Measurements from ENCODE around the gene ZNHIT2.
A peak's percentile ranks its signal among the peaks of the same experiment; 100 is the strongest.

The ZNHIT2 gene

GRCh38 chr11:65100674-65101350 lies 16.7 kb downstream of the ZNHIT2 start:
- DNase-seq (ENCODE audit: low read depth), result no peak
- no peak overlapping the region for H3K4me3 ChIP-seq (ENCODE audit: low read depth, low read length)
- in situ Hi-C loops (cut with HindIII; ENCODE audit: low sequenced_read_pairs), result no loop called here
- TF ChIP-seq CTCF (IDR thresholded peaks at IDR 0.05; ENCODE audit: low read depth, low read length, missing control alignments), result no peak

- H3K4me3 ChIP-seq (ENCODE audit: low read depth, low read length), result peak overlapping the region; percentile 71
- TF ChIP-seq CTCF (IDR thresholded peaks at IDR 0.05; ENCODE audit: low read depth, low read length, missing control alignments), result no peak
- DNase-seq (ENCODE audit: low read depth), result no peak
- in situ Hi-C loops (cut with HindIII; ENCODE audit: low sequenced_read_pairs), result no loop called here
Measured at GRCh38 chr11:65096926-65097325, 20.6 kb downstream of the ZNHIT2 start.

- in situ Hi-C loops (cut with HindIII; ENCODE audit: low sequenced_read_pairs), result no loop called here
- peak; percentile 83 for DNase-seq (ENCODE audit: low read depth)
- peak within 1 kb of the TSS; percentile 71 for H3K4me3 ChIP-seq (ENCODE audit: low read depth, low read length)
- no peak for TF ChIP-seq CTCF (IDR thresholded peaks at IDR 0.05; ENCODE audit: low read depth, low read length, missing control alignments)
Measured at GRCh38 chr11:65095974-65096806, 21.3 kb downstream of the ZNHIT2 start, which contains the start of gene VPS51. TSS of gene VPS51 (plus strand) at chr11:65096214. CDS start at chr11:65096251, 37 bp downstream.

- no peak for TF ChIP-seq CTCF (IDR thresholded peaks at IDR 0.05; ENCODE audit: low read depth, low read length, missing control alignments)
- in situ Hi-C loops (cut with HindIII; ENCODE audit: low sequenced_read_pairs), result no loop called here
- H3K4me3 ChIP-seq (ENCODE audit: low read depth, low read length), result peak overlapping the region; percentile 71
- no peak for DNase-seq (ENCODE audit: low read depth)
Measured at GRCh38 chr11:65095427-65095826, 22.1 kb downstream of the ZNHIT2 start.

- TF ChIP-seq CTCF (IDR thresholded peaks at IDR 0.05; ENCODE audit: low read depth, low read length, missing control alignments), result no peak
- in situ Hi-C loops (cut with HindIII; ENCODE audit: low sequenced_read_pairs), result no loop called here
- H3K4me3 ChIP-seq (ENCODE audit: low read depth, low read length), result no peak overlapping the region
- DNase-seq (ENCODE audit: low read depth), result no peak
Measured at GRCh38 chr11:65090628-65091027, 26.9 kb downstream of the ZNHIT2 start.

- TF ChIP-seq CTCF (IDR thresholded peaks at IDR 0.05; ENCODE audit: low read depth, low read length, missing control alignments), result no peak
- in situ Hi-C loops (cut with HindIII; ENCODE audit: low sequenced_read_pairs), result no loop called here
- H3K4me3 ChIP-seq (ENCODE audit: low read depth, low read length), result no peak overlapping the region
- DNase-seq (ENCODE audit: low read depth), result no peak
Measured at GRCh38 chr11:65089621-65090020, 27.9 kb downstream of the ZNHIT2 start.

All from astrocyte of the cerebellum (primary cell).